ENCODE data around the gene PTPN6. TPM values are rescaled to one million over a fixed set of nuclear protein-coding genes. Genes with fewer than 3 reads are reported as not detected.

Gene PTPN6
- total and polyA plus RNA-seq, 3 experiments from 2014 or later = 379 to 460 (median 456) TPM

DNA sequence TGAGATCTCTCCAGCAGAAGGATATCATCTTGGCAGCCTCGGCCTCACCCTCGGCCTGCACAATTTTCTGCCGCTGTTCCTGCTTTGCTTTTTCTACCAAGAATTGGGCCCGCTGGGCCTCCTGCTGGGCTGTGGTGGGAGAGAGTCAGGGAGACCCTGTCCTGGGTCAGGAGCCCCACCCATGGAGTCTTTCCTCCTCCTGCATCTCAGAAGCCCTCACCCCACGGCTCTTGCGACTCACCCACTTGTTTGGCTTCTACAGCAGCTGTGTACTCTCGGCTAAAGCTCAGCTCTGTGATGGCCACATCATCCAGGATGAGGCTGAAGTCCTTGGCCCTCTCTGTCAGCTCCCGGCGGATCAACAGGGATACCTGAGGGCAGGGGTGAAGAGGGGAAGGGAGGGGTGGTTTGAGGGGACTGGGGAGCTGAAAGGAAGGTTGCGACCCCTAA lies 16.5 kb downstream of the PTPN6 start:
- no peaks in the 10 kb centered on the region for H3K9me3 ChIP-seq (ENCODE audit: low read length)
- peaks cover 38% of the 10 kb centered on the region for H3K36me3 ChIP-seq (ENCODE audit: insufficient read depth, low read length)
- H3K4me1 ChIP-seq (ENCODE audit: insufficient read depth, low read length) = peaks cover 47% of the 10 kb centered on the region
- Mint-ChIP-seq H3K36me3 (peaks cover 0 to 61% (median 14%) of the 10 kb centered on the region in 3 donors), H3K27ac (peak overlapping the region in 2 of 8 donors; percentile 23 to 86), H3K9me3 (no peaks in the 10 kb centered on the region), H3K27me3 (no peaks in the 10 kb centered on the region), H3K4me1 (peaks cover 42 to 59% (median 58%) of the 10 kb centered on the region in 3 donors), H3K4me3 (peak overlapping the region in 2 of 7 donors; percentile 25 to 37)
- H3K27me3 ChIP-seq (ENCODE audit: insufficient read depth, low read length, poor library complexity, severe bottlenecking) = no peaks in the 10 kb centered on the region
- no peak overlapping the region for H3K27ac ChIP-seq (ENCODE audit: low read depth, low read length)
- CTCF ChIA-PET = interaction anchor here (1.0 to 3.5 kb wide), 5 partner anchors 9 to 51 kb away, joined by 4 to 61 read pairs (median 8); partner anchors contain the start of genes C12orf57, LPCAT3, PTPN6 and RNU7-1
- no peak for DNase-seq
- POLR2A ChIA-PET = interaction anchor here (0.5 to 2.4 kb wide), 5 partner anchors 20 to 95 kb away, joined by 3 to 21 read pairs (median 4); partner anchors contain the start of genes C12orf57, RNU7-1 and SPSB2
- no peak overlapping the region for H3K4me3 ChIP-seq (ENCODE audit: low read length)

GRCh38 chr12:6968426-6968825 lies 17.3 kb downstream of the PTPN6 start:
- no peak overlapping the region for H3K4me3 ChIP-seq (ENCODE audit: low read length)
- Mint-ChIP-seq H3K4me1 (peaks cover 43 to 64% (median 60%) of the 10 kb centered on the region in 3 donors), H3K36me3 (peaks cover 0 to 62% (median 14%) of the 10 kb centered on the region in 3 donors), H3K27me3 (no peaks in the 10 kb centered on the region), H3K27ac (peak overlapping the region in 7 of 8 donors; percentile 58 to 100 (median 84)), H3K9me3 (no peaks in the 10 kb centered on the region), H3K4me3 (peak overlapping the region in 6 of 7 donors; percentile 6 to 100 (median 100))
- no peaks in the 10 kb centered on the region for H3K9me3 ChIP-seq (ENCODE audit: low read length)
- peaks cover 48% of the 10 kb centered on the region for H3K4me1 ChIP-seq (ENCODE audit: insufficient read depth, low read length)
- H3K27ac ChIP-seq (ENCODE audit: low read depth, low read length) = no peak overlapping the region
- no peak for DNase-seq
- H3K27me3 ChIP-seq (ENCODE audit: insufficient read depth, low read length, poor library complexity, severe bottlenecking) = no peaks in the 10 kb centered on the region
- ChIA-PET CTCF (interaction anchor here (1.0 to 3.5 kb wide), 10 partner anchors 7 to 96 kb away, joined by 3 to 61 read pairs (median 5); partner anchors contain the start of genes C12orf57, PTPN6, RNU7-1 and SPSB2), POLR2A (interaction anchor here (1.1 to 2.4 kb wide), 5 partner anchors 9 to 30 kb away, joined by 3 to 21 read pairs (median 4); partner anchors contain the start of genes C12orf57 and RNU7-1)
- peaks cover 40% of the 10 kb centered on the region for H3K36me3 ChIP-seq (ENCODE audit: insufficient read depth, low read length)

DNA sequence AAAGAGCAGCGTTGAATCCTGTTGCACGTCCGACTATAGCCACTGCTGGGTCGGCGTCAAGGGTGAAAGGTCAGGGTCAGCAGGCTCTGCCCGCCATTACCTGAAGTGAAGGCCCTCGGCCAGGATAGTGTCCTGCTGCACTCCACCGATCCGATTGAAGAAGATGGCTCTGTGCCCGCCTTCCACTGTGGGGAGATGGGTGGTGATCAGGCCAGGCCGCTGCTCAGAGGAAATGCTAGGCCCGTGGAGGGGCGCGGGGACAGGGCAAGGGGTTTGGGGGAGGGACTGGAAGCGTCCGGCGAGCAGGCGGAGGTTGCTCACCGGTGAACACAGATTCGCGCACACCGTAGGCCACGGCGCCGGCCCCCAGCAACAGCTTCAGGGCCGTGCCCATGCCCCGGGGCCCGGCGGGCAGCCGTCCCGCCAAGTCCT lies 19.0 kb downstream of the PTPN6 start:
- no peaks in the 10 kb centered on the region for H3K27me3 Mint-ChIP-seq
- H3K36me3 Mint-ChIP-seq = peaks cover 0 to 75% (median 18%) of the 10 kb centered on the region in 3 donors
- CTCF ChIA-PET = interaction anchor here (1.2 to 3.5 kb wide), 5 partner anchors 9 to 48 kb away, joined by 3 to 61 read pairs (median 7); partner anchors contain the start of genes C12orf57 and RNU7-1
- H3K36me3 ChIP-seq (ENCODE audit: insufficient read depth, low read length) = peaks cover 53% of the 10 kb centered on the region
- peaks cover 39% of the 10 kb centered on the region for H3K4me1 ChIP-seq (ENCODE audit: insufficient read depth, low read length)
- H3K4me1 Mint-ChIP-seq = peaks cover 40 to 56% (median 50%) of the 10 kb centered on the region in 3 donors
- H3K9me3 ChIP-seq (ENCODE audit: low read length) = no peaks in the 10 kb centered on the region
- H3K4me3 ChIP-seq (ENCODE audit: low read length) = peak overlapping the region; percentile 81
- POLR2A ChIA-PET = interaction anchor here (0.6 to 1.4 kb wide), 3 partner anchors 20 to 26 kb away, joined by 3 to 6 read pairs (median 6); partner anchors contain the start of genes C12orf57 and RNU7-1
- peak overlapping the region; percentile 84 to 100 (median 100) for H3K27ac Mint-ChIP-seq
- H3K27me3 ChIP-seq (ENCODE audit: insufficient read depth, low read length, poor library complexity, severe bottlenecking) = no peaks in the 10 kb centered on the region
- DNase-seq = no peak
- H3K4me3 Mint-ChIP-seq = peak overlapping the region; percentile 96 to 100 (median 100)
- peak overlapping the region; percentile 86 for H3K27ac ChIP-seq (ENCODE audit: low read depth, low read length)
- no peaks in the 10 kb centered on the region for H3K9me3 Mint-ChIP-seq

DNA sequence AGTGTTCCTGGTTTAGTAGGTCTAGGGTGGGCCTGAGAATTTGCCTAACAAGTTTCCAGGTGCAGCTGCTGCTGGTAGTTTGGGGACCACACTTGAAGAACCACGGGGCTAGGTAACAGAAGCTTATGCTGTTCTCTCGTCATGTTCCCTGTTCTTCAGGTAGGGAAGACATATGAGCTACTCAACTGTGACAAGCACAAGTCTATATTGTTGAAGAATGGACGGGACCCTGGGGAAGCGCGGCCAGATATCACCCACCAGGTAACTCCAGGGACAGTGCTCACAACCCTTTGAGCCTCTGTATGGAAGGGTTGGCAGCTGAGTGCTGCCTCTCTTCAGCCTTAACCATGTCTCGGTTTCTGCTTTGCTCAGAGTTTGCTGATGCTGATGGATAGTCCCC lies 23.0 kb downstream of the PTPN6 start:
- ChIA-PET POLR2A (interaction anchor here (0.5 kb wide), 1 partner anchor 45 kb away, joined by 3 read pairs; no protein-coding TSS in a partner anchor), CTCF (interaction anchor here (1.0 to 3.5 kb wide), 6 partner anchors 22 to 134 kb away, joined by 3 to 13 read pairs (median 4); partner anchors contain the start of genes C12orf57, LPCAT3, PTPN6 and RNU7-1)
- Histone ChIP-seq H3K4me3 (ENCODE audit: low read length) (no peak overlapping the region), H3K9me3 (ENCODE audit: low read length) (no peaks in the 10 kb centered on the region), H3K36me3 (ENCODE audit: insufficient read depth, low read length) (peaks cover 57% of the 10 kb centered on the region), H3K27ac (ENCODE audit: low read depth, low read length) (no peak overlapping the region), H3K4me1 (ENCODE audit: insufficient read depth, low read length) (peaks cover 26% of the 10 kb centered on the region), H3K27me3 (ENCODE audit: insufficient read depth, low read length, poor library complexity, severe bottlenecking) (no peaks in the 10 kb centered on the region)
- Mint-ChIP-seq H3K36me3 (peaks cover 0 to 76% (median 13%) of the 10 kb centered on the region in 3 donors), H3K4me1 (peaks cover 28 to 43% (median 29%) of the 10 kb centered on the region in 3 donors), H3K4me3 (peak overlapping the region in 2 of 7 donors; percentile 12 to 18), H3K9me3 (no peaks in the 10 kb centered on the region), H3K27me3 (no peaks in the 10 kb centered on the region), H3K27ac (no peak overlapping the region)
- DNase-seq = no peak

DNA sequence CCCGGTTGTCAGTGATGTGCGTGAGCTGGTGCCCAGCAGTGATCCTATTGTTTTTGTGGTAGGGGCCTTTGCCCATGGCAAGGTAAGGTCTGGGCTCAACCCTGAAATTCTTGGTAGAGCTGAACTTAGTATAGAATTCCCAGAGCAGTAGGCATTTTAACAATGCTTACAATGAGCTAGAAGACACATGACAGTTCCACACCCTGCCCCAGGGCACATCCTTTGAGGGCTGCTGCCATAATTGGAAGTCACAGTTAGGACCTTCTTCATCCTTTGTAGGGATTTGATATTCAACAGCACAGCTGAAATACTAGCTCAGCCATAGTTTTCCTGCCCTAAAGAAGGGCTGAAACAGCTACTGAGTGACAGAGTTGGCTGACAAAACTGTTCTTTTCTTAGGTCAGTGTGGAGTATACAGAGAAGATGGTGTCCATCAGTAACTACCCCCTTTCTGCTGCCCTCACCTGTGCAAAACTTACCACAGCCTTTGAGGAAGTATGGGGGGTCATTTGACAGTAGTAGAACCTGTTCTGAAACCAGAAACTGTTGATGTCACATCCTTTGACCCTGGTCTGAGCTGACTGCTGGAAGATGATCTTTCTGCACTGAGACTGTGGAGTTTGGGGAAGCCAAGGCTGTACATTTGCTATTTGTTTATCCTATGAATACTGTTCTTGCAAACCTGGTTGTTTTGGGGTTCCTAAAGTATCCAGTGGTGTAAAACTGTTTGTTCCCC lies 24.3 kb downstream of the PTPN6 start:
- Histone ChIP-seq H3K4me1 (ENCODE audit: insufficient read depth, low read length) (peaks cover 17% of the 10 kb centered on the region), H3K9me3 (ENCODE audit: low read length) (no peaks in the 10 kb centered on the region), H3K4me3 (ENCODE audit: low read length) (no peak overlapping the region), H3K27ac (ENCODE audit: low read depth, low read length) (no peak overlapping the region), H3K27me3 (ENCODE audit: insufficient read depth, low read length, poor library complexity, severe bottlenecking) (no peaks in the 10 kb centered on the region), H3K36me3 (ENCODE audit: insufficient read depth, low read length) (peaks cover 61% of the 10 kb centered on the region)
- ChIA-PET POLR2A (no interaction called here), CTCF (interaction anchor here (1.0 to 3.5 kb wide), 7 partner anchors 24 to 106 kb away, joined by 3 to 13 read pairs (median 4); partner anchors contain the start of genes C12orf57, LPCAT3, PTPN6 and RNU7-1)
- no peaks in the 10 kb centered on the region for H3K9me3 Mint-ChIP-seq
- H3K27me3 Mint-ChIP-seq = no peaks in the 10 kb centered on the region
- no peak for DNase-seq
- H3K4me1 Mint-ChIP-seq = peaks cover 20 to 32% (median 22%) of the 10 kb centered on the region in 3 donors
- H3K27ac Mint-ChIP-seq = peak overlapping the region in 5 of 8 donors; percentile 6 to 79 (median 46)
- H3K4me3 Mint-ChIP-seq = no peak overlapping the region
- peaks cover 0 to 79% (median 13%) of the 10 kb centered on the region in 3 donors for H3K36me3 Mint-ChIP-seq

DNA sequence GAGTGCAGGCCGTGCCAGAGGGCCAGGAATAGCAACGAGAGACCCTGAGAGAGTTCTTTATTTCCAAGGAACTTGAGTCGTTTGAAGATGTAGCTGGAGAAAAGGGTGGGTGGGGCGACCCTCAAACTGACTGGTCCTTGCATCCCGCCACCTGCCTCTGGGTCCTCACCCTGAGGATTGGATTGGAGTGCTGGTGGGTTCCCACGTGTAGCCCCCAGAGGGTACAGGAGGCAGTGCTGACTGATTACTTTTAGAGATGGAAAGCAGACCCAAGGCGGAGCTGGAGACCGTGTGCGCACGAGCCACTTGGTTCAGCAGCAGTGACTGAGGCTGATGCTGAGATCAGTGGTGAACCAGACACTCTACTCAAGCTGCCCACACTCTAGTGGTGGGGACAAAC lies 26.5 kb downstream of the PTPN6 start:
- ChIA-PET CTCF (interaction anchor here (0.6 to 1.9 kb wide), 3 partner anchors 16 to 131 kb away, joined by 3 to 4 read pairs (median 4); no protein-coding TSS in a partner anchor), POLR2A (no interaction called here)
- Histone ChIP-seq H3K36me3 (ENCODE audit: insufficient read depth, low read length) (peaks cover 76% of the 10 kb centered on the region), H3K4me3 (ENCODE audit: low read length) (no peak overlapping the region), H3K27me3 (ENCODE audit: insufficient read depth, low read length, poor library complexity, severe bottlenecking) (no peaks in the 10 kb centered on the region), H3K27ac (ENCODE audit: low read depth, low read length) (no peak overlapping the region), H3K9me3 (ENCODE audit: low read length) (no peaks in the 10 kb centered on the region), H3K4me1 (ENCODE audit: insufficient read depth, low read length) (peaks cover 3% of the 10 kb centered on the region)
- H3K36me3 Mint-ChIP-seq = peaks cover 0 to 86% (median 16%) of the 10 kb centered on the region in 3 donors
- H3K4me1 Mint-ChIP-seq = peaks cover 2 to 12% (median 3%) of the 10 kb centered on the region in 3 donors
- no peaks in the 10 kb centered on the region for H3K9me3 Mint-ChIP-seq
- no peak for DNase-seq
- H3K27me3 Mint-ChIP-seq = no peaks in the 10 kb centered on the region
- H3K4me3 Mint-ChIP-seq = no peak overlapping the region
- H3K27ac Mint-ChIP-seq = peak overlapping the region in 1 of 8 donors; percentile 50

- Histone ChIP-seq H3K4me1 (ENCODE audit: insufficient read depth, low read length) (no peaks in the 10 kb centered on the region), H3K4me3 (ENCODE audit: low read length) (no peak overlapping the region), H3K27me3 (ENCODE audit: insufficient read depth, low read length, poor library complexity, severe bottlenecking) (no peaks in the 10 kb centered on the region), H3K36me3 (ENCODE audit: insufficient read depth, low read length) (peaks cover 76% of the 10 kb centered on the region), H3K27ac (ENCODE audit: low read depth, low read length) (no peak overlapping the region), H3K9me3 (ENCODE audit: low read length) (no peaks in the 10 kb centered on the region)
- no peaks in the 10 kb centered on the region for H3K9me3 Mint-ChIP-seq
- H3K4me1 Mint-ChIP-seq = peaks cover 0 to 6% (median 0%) of the 10 kb centered on the region in 3 donors
- ChIA-PET CTCF (interaction anchor here (1.3 to 1.9 kb wide), 2 partner anchors 17 to 130 kb away, joined by 3 to 4 read pairs; no protein-coding TSS in a partner anchor), POLR2A (no interaction called here)
- no peak for DNase-seq
- H3K27me3 Mint-ChIP-seq = no peaks in the 10 kb centered on the region
- H3K36me3 Mint-ChIP-seq = peaks cover 0 to 90% (median 16%) of the 10 kb centered on the region in 3 donors
- peak overlapping the region in 3 of 8 donors; percentile 3 to 50 (median 50) for H3K27ac Mint-ChIP-seq
- H3K4me3 Mint-ChIP-seq = no peak overlapping the region
Measured at GRCh38 chr12:6978188-6978587, 27.0 kb downstream of the PTPN6 start.
